Breast epithelium (tissue), 3 donors: Measurements from ENCODE around the gene ECPAS.

Experiments
- POLR2A ChIP-seq: fragments of 450-650 bp; IDR thresholded peaks from one replicate; pipeline ENCODE4 v1.6.1; 2016; ENCODE audit warnings: antibody characterized with exemption, mild to moderate bottlenecking, moderate library complexity
- POLR2AphosphoS5 ChIP-seq, 3 donors: sonication (generic); formaldehyde crosslinking; IDR thresholded peaks; one replicate each; pipeline ENCODE4 v1.6.1; 2017; ENCODE audit warnings: antibody characterized with exemption in 3 of 3
- TF ChIP-seq, protein P1 (sequence below), 3 donors: fragments of 450-650 bp; IDR thresholded peaks; one replicate each; pipeline ENCODE4 v1.5.1; 2016 to 2017; ENCODE audit warnings: antibody characterized with exemption in 3 of 3, mild to moderate bottlenecking in 3 of 3, moderate library complexity in 3 of 3

- TF ChIP-seq POLR2A (no peak), POLR2AphosphoS5 (IDR thresholded peaks at IDR 0.05) (no peak)
- TF ChIP-seq, protein P1, sequence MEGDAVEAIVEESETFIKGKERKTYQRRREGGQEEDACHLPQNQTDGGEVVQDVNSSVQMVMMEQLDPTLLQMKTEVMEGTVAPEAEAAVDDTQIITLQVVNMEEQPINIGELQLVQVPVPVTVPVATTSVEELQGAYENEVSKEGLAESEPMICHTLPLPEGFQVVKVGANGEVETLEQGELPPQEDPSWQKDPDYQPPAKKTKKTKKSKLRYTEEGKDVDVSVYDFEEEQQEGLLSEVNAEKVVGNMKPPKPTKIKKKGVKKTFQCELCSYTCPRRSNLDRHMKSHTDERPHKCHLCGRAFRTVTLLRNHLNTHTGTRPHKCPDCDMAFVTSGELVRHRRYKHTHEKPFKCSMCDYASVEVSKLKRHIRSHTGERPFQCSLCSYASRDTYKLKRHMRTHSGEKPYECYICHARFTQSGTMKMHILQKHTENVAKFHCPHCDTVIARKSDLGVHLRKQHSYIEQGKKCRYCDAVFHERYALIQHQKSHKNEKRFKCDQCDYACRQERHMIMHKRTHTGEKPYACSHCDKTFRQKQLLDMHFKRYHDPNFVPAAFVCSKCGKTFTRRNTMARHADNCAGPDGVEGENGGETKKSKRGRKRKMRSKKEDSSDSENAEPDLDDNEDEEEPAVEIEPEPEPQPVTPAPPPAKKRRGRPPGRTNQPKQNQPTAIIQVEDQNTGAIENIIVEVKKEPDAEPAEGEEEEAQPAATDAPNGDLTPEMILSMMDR (IDR thresholded peaks at IDR 0.05): no peak
Observed at GRCh38 chr9:111350556-111350955, 133.6 kb downstream of the ECPAS start.
